NCI-H2196 treated with DMSO at 0.1 percent for 48 hours (cell line): Measurements from ENCODE around the gene PSMB3.

ENCODE experiments used
- DNase-seq: peaks from one replicate; lab custom pipeline; 2025; ENCODE audit not compliant: unreplicated experiment; lab: John Stamatoyannopoulos, UW

Gene PSMB3

GRCh38 chr17:38733282-38733981, 19.1 kb upstream of the PSMB3 start:
- DNase-seq = no peak

DNA sequence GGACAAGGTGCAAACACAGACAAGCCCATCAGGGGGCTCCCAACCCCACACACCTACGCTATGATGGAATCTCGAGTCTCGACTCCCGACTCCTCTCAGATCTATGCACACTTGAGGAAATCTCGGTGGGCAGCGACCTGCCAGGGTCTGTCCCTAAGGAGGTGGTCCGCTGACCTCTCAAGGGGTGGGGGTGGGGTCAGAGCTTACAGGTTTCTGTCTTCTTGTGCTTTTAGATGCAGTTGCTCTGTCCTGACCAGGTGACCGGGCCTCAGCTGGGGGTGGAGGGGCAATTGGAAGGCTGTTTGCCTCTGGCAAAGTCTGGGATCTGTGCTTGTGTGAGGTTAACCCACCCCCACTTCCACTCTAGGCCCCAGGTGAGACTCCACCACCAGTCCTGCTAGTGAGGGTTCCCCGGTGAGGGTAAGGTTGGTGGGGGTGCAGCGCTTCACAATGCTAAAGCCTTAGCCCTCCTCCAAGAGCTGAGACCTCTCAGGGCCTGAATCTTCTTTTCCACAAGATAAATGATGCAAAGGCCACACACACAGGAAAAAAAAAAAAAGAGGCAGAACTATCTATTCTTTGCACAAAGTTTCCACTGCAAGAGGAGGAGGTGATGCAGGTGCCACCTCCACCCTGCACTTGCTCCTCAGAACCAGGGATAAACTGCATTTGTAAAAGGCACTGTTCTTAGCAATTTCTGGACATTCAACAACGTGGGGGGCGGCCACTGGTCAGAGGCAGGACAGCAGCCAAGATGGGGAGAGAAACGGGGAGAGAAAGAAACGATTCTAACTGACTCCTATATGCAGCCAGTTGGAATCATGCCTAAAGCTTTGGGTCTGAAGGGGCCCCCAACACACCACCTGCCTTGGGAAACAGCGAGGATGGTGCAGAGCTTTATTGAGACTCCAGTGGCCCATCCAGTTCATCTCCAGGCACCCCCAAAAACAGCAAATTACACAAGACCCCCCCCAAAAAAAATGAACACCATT, 18.3 kb upstream of the PSMB3 start:
- no peak for DNase-seq

- DNase-seq = no peak
These were observed 17.2 kb upstream of the PSMB3 start for GRCh38 chr17:38735161-38735997.

DNA sequence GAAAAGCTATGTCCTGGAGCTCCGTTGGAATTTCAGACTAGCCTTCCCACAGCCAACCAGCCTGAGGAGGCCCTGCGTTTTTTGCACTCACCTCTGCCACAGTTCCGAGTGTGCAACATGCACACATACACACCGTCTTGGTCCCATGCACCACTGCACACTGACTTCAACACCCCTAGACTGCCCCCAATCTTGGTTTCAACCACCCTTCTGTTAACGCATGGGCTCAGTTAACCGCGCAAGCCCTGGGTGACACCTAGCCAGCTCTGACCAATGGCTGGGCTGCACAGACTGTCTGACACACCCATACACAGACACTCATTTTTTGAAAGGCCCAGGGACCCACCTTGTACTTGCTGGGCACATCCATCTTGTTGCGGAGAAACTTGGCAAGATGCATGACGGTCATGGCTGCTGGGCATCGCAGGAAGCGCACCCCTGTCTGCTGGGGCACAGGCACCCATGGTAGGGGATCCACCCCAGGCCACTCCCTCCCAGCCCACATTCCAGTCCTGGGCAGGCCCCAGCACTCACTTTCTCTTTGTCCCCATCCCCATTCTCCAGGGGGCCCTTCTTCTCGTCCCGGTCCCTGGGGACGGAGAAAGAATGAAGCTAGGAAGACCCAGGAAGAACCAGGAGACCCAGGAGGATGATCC, 14.4 kb upstream of the PSMB3 start:
- DNase-seq = no peak

- no peak for DNase-seq
These were observed 13.9 kb upstream of the PSMB3 start for GRCh38 chr17:38738686-38739085.

- DNase-seq = no peak
These were observed 13.2 kb upstream of the PSMB3 start for GRCh38 chr17:38739305-38739704.

GRCh38 chr17:38740044-38740443, 12.5 kb upstream of the PSMB3 start:
- DNase-seq = no peak

- no peak for DNase-seq
These were observed 11.7 kb upstream of the PSMB3 start for GRCh38 chr17:38740806-38741205.

GRCh38 chr17:38741461-38741860, 11.1 kb upstream of the PSMB3 start:
- no peak for DNase-seq

DNA sequence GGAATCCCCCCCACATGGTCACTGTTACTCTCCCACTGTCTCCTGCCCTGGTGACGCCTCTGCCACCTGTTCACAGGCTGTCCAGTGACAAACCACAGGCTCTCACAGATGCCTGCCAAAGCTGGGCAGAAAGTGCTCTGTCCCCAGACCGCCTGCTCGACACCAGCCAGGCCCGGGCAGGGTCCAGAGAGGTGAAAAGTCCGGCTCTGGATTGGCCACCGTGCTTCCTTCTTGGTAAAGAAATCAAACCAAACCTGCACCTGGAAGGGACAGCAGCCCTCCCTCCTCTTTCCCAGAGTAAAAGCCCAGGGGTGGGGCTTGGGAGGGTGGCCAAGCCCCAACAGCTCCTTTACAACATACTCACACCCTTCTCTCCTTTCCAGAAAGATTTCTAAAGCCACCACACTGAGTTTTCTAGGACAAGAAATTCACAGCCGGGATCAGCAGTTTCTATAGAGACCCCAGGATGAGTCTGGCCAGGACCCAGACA, 10.6 kb upstream of the PSMB3 start:
- DNase-seq = peak; percentile 32

- peak; percentile 34 for DNase-seq
These were observed 9.9 kb upstream of the PSMB3 start for GRCh38 chr17:38742411-38743308.

DNA sequence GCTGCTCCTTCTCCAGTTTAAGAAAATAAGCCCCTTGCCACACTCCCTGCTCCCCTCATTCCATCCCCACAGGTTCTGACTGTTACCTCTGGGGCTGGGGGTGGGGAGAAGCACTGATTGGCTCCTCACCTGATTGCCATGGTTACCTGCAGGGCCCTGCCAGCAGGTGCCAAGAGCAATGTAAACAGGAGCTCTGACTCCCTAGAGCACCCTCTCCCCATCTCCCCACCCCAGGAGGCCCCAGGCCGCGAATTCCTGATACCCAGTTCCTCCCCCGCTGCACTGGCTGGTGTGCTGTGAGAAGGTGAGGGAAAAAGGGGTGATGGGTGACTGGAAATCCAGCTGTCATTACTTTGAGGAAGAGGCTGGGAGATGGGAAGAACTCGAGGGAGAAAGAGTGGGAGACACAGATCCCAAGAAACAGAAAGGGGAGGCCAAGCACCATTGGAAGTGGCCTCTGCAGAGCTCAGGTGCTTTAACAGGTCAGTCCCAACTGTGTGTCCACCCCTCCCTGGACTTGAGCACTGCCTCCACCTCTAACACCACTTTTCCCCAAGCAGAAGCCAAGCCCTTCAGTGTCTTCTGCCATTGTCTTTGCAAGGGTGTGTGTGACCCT, 8.9 kb upstream of the PSMB3 start:
- DNase-seq = peak; percentile 11

- DNase-seq = no peak
These were observed 7.0 kb upstream of the PSMB3 start for GRCh38 chr17:38745545-38745944.

DNA sequence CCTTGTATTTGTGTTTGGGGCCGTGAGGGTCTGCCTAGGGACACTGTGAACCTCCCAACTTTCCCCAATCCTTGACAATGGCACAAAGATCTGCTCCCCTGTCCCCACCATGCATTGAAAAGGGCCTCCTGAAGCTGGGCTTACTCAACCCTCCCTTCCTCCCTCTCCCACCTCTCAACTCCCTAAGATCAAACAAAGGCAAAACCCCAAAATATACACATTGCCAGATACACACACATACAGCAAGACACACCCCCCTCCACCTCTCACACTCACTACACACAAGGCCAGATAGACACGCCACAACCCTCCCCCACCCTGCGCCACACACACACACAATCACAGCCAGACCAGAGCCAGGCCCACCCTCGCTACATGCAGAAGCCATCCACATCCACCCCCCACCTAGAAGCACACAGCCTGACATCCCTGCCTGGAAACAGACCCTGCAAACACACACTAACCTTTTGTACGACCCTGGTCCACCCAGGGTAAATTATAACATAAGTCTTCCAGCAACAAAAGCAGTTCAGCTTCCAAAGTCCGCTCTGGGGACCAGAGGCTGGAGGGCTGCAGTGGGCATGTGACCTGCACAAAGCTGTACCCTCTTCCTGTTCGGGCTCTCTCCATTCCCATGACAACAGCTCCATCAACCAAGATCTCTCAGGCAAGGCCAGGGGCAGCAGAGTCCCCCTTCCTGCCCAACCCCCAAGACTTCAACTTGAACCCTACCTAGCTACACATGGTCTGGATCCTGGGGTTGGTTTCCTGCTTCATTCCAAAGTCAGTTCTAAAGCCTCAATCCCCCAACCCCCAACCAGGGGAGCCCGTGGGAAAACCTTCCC, 6.3 kb upstream of the PSMB3 start:
- DNase-seq = no peak

DNA sequence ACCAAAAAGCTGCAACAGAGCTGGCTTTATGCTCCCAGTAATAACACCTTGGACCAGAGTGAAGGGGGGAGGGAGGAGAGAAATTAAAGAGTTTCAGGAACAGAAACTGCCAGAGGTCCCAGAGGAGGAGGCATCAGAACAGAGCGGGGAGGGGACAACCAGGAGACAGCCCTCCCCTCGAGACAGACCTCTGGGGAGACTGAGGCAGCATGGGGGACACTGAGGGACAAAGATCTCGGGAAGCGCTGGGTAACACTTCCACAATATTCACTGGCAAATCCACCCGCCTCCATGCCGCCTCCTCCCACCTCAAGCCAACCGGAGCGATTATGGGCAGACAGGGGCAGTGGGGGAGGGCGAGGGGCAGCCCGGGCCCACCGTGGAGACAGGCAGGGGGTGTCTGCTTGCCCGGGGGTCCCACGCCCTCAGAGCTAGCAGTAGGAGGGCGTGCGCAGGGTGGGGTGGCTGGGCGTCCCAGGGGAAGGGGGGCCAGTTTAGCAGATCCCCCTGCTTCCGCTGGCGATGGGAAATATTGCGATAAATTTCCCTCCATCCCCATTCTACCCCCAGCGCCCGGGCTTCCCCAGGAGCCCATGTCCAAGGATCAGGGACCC, 5.6 kb upstream of the PSMB3 start:
- no peak for DNase-seq

- DNase-seq = no peak
These were observed 4.9 kb upstream of the PSMB3 start for GRCh38 chr17:38747463-38748148.
